Keratinocyte (primary cell): Measurements from ENCODE around the gene MRPL3. TPM values are rescaled to one million over a fixed set of nuclear protein-coding genes. Genes with fewer than 3 reads are reported as not detected.

Experiments used
- DNase-seq: peaks from one replicate; pipeline ENCODE4 v3.0.0-alpha.2; 2011; ENCODE audit warnings: low read depth, missing footprints, low spot score
- FAIRE-seq: peaks from 2 replicates; lab custom pipeline; 2011; peaks lifted over from hg19 to GRCh38; lab: Jason Lieb, UNC
- H2AFZ ChIP-seq: 2 replicates; pipeline ENCODE4 v1.6.0; 2012; ENCODE audit warnings: low read length, control low read depth, inconsistent platforms; ENCODE audit not compliant: control insufficient read depth
- H3K27ac ChIP-seq: 2 replicates; pipeline ENCODE4 v1.5.1; 2011; ENCODE audit warnings: low read length; ENCODE audit not compliant: control insufficient read depth, insufficient read depth
- H3K27me3 ChIP-seq: 3 replicates; pipeline ENCODE4 v1.6.0; 2011; ENCODE audit warnings: low read length; ENCODE audit not compliant: control insufficient read depth, insufficient read depth; ENCODE audit errors: extremely low read depth
- H3K36me3 ChIP-seq, 2 experiments: 2 replicates in 1 of 2; 3 replicates in 1 of 2; pipeline ENCODE4 v1.5.1; 2011; ENCODE audit warnings: low read length in 2 of 2, mild to moderate bottlenecking in 1 of 2; ENCODE audit not compliant: control insufficient read depth in 2 of 2, insufficient read depth in 2 of 2; ENCODE audit errors: extremely low read depth in 1 of 2
- H3K4me1 ChIP-seq: 3 replicates; pipeline ENCODE4 v1.5.1; 2011; ENCODE audit warnings: low read length; ENCODE audit not compliant: control insufficient read depth, insufficient read depth; ENCODE audit errors: extremely low read depth
- H3K4me2 ChIP-seq: 3 replicates; pipeline ENCODE4 v1.6.0; 2011; ENCODE audit warnings: low read depth, low read length; ENCODE audit not compliant: control insufficient read depth, insufficient read depth; ENCODE audit errors: extremely low read depth
- H3K4me3 ChIP-seq, 3 experiments: fragments of 200-600 bp in 1 of 3; sonication (generic) in 1 of 3; 2 replicates in 2 of 3; 3 replicates in 1 of 3; pipeline ENCODE4 v1.5.1; 2011 to 2016; ENCODE audit warnings: low read length in 3 of 3, mild to moderate bottlenecking in 3 of 3, control low read depth in 2 of 3, inconsistent platforms in 1 of 3, low read depth in 1 of 3, mixed read lengths in 1 of 3, mixed run types in 1 of 3, moderate library complexity in 1 of 3; ENCODE audit not compliant: control insufficient read depth in 2 of 3, insufficient read depth in 2 of 3; ENCODE audit errors: extremely low read depth in 1 of 3
- H3K79me2 ChIP-seq: 2 replicates; pipeline ENCODE4 v1.6.0; 2012; ENCODE audit warnings: low read length; ENCODE audit not compliant: control insufficient read depth, insufficient read depth
- H3K9ac ChIP-seq: 3 replicates; pipeline ENCODE4 v1.6.0; 2011; ENCODE audit warnings: low read length; ENCODE audit not compliant: control insufficient read depth, insufficient read depth; ENCODE audit errors: extremely low read depth
- H3K9me1 ChIP-seq: 3 replicates; pipeline ENCODE4 v1.6.0; 2011; ENCODE audit warnings: low read length; ENCODE audit not compliant: control insufficient read depth, insufficient read depth; ENCODE audit errors: extremely low read depth
- H3K9me3 ChIP-seq: 2 replicates; pipeline ENCODE4 v1.5.1; 2012; ENCODE audit warnings: low read depth, low read length; ENCODE audit not compliant: control insufficient read depth
- H4K20me1 ChIP-seq: 3 replicates; pipeline ENCODE4 v1.6.0; 2011; ENCODE audit warnings: low read length; ENCODE audit not compliant: control insufficient read depth, insufficient read depth; ENCODE audit errors: extremely low read depth
- CTCF ChIP-seq, 3 experiments: IDR thresholded peaks in 1 of 3; conservative IDR thresholded peaks in 1 of 3; optimal IDR thresholded peaks in 1 of 3; 2 replicates in 2 of 3; 3 replicates in 1 of 3; pipeline versions ENCODE3 to v1.5.1; 2011; ENCODE audit warnings: low read length in 3 of 3, mild to moderate bottlenecking in 3 of 3, moderate library complexity in 2 of 3, control low read depth in 1 of 3, inconsistent platforms in 1 of 3; ENCODE audit not compliant: insufficient read depth in 2 of 3; ENCODE audit errors: extremely low read depth in 1 of 3
- EZH2 ChIP-seq: IDR thresholded peaks from one replicate; pipeline ENCODE4 v1.6.1; 2012; ENCODE audit warnings: inconsistent platforms, mild to moderate bottlenecking, low read length, moderate library complexity
- dilution Hi-C: fragments of 300-500 bp; cut with MboI; formaldehyde crosslinking; loops from one replicate; pipeline ENCODE4 v1.7.0; 2020; ENCODE audit warnings: low sequenced_read_pairs; ENCODE audit not compliant: extremely low pct_ligation_motif_present
- polyA plus RNA-seq, 5 experiments: library from polyadenylated mRNA; depleted of rRNA in 3 of 5; stranded (reverse) in 3 of 5; stranded (forward) in 1 of 5; unstranded in 1 of 5; fragments of >200 nt; gene quantifications; 1 replicate in 1 of 5; 2 replicates in 3 of 5; 3 replicates in 1 of 5; pipeline versions ENCODE4 v1.2.1 to v1.2.3, GENCODE V29; 2011 to 2012; ENCODE audit warnings: missing spikeins in 2 of 5, low read depth in 1 of 5, low replicate concordance in 1 of 5

The MRPL3 gene
- polyA plus RNA-seq, 1 donor (not counting 4 experiments of a cell fraction or from before 2014, with no cell fraction given): 228 TPM

- peaks cover 3% of the 10 kb centered on the region for H3K27me3 ChIP-seq
- H3K4me1 ChIP-seq: peaks cover 12% of the 10 kb centered on the region
- no peaks in the 10 kb centered on the region for H4K20me1 ChIP-seq
- no peaks in the 10 kb centered on the region for H3K79me2 ChIP-seq
- no peak for TF ChIP-seq CTCF (optimal IDR thresholded peaks at IDR 0.05 in 1 of 3, IDR thresholded peaks at IDR 0.05 in 1 of 3, conservative IDR thresholded peaks at IDR 0.05 in 1 of 3; ENCODE audit: extremely low read depth in 1 of 3, insufficient read depth in 2 of 3, low read length in 3 of 3)
- TF ChIP-seq EZH2: no peak
- dilution Hi-C loops: no loop called here
- DNase-seq (no peak), FAIRE-seq (no peak)
- H3K27ac ChIP-seq: no peak overlapping the region
- H3K9me1 ChIP-seq: no peaks in the 10 kb centered on the region
- H3K9me3 ChIP-seq: no peaks in the 10 kb centered on the region
- H3K9ac ChIP-seq: no peak overlapping the region
- H3K4me3 ChIP-seq: no peak overlapping the region
- no peak overlapping the region for H2AFZ ChIP-seq
- H3K36me3 ChIP-seq: no peaks in the 10 kb centered on the region
- H3K4me2 ChIP-seq: no peak overlapping the region
Observed at GRCh38 chr3:131541288-131541687, 38.5 kb upstream of the MRPL3 start.

GRCh38 chr3:131540821-131541220, 38.0 kb upstream of the MRPL3 start:
- Histone ChIP-seq H3K36me3 (no peaks in the 10 kb centered on the region), H3K27ac (no peak overlapping the region), H3K9me1 (no peaks in the 10 kb centered on the region), H3K4me3 (no peak overlapping the region), H3K9me3 (no peaks in the 10 kb centered on the region), H3K4me2 (no peak overlapping the region), H3K9ac (no peak overlapping the region), H3K4me1 (peaks cover 14% of the 10 kb centered on the region), H2AFZ (no peak overlapping the region), H4K20me1 (no peaks in the 10 kb centered on the region), H3K79me2 (no peaks in the 10 kb centered on the region), H3K27me3 (peaks cover 3% of the 10 kb centered on the region)
- TF ChIP-seq EZH2: no peak
- no peak for TF ChIP-seq CTCF (optimal IDR thresholded peaks at IDR 0.05 in 1 of 3, IDR thresholded peaks at IDR 0.05 in 1 of 3, conservative IDR thresholded peaks at IDR 0.05 in 1 of 3; ENCODE audit: extremely low read depth in 1 of 3, insufficient read depth in 2 of 3, low read length in 3 of 3)
- DNase-seq: no peak
- dilution Hi-C loops: no loop called here
- FAIRE-seq: no peak
